ENCODE measurements around the gene MTARC2.

Gene MTARC2

DNA sequence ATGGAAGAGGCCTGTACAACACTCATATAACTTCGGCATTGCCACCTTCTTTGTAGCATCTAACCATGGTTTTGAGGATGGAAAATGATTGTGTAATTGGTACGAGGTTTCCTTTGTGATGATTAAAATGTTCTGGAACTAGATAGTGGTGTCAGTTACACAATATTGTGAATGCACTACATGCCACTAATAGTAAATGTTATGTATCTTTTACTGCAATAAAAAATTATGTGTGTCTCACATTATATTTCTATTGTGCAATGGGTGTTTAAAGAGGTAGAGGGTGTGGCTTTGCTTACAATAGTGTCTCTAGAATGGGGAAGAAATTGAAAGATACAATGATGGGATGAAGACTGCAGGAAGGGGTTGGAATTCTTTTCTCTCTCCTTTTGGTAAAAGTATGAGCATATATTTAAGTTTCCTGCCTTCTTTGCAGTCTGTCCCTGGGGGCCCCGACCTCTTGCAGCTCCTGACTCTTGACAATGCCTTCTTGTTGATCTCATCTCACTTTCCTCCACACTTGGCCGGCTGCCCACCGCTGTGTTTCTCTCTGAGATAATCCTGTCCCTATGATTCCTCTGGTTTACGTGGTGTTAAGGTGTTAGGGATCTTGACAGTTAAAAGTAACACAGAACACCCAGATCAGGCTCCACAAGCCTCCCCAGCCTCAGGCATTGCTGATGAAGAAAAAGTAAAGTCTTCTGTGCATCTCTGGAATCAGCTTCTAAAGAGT is 77.9 kb downstream of the MTARC2 start:
- H3K4me2 ChIP-seq (ENCODE audit: low read length): no peak overlapping the region
- H4K91ac ChIP-seq (ENCODE audit: low read depth, low read length): no peak overlapping the region
- H4K12ac ChIP-seq (ENCODE audit: low read depth, low read length): no peak overlapping the region
- no peak overlapping the region for H3K27ac ChIP-seq (ENCODE audit: low read depth, low read length)
- H3K23ac ChIP-seq (ENCODE audit: low read length): no peak overlapping the region
- no peak overlapping the region for H3K9ac ChIP-seq (ENCODE audit: low read length)
- no peak overlapping the region for H3K14ac ChIP-seq (ENCODE audit: low read length)
- H3K79me1 ChIP-seq (ENCODE audit: low read length): peaks cover 5% of the 10 kb centered on the region
- no peaks in the 10 kb centered on the region for H3K36me3 ChIP-seq (ENCODE audit: control insufficient read depth in 1 of 2, insufficient read depth in 2 of 2, low read length in 2 of 2)
- H3K4me1 ChIP-seq (ENCODE audit: control insufficient read depth in 1 of 2, insufficient read depth in 2 of 2, low read length in 2 of 2): peaks cover 6 to 18% of the 10 kb centered on the region in 2 experiments
- H2BK12ac ChIP-seq (ENCODE audit: low read length): no peak overlapping the region
- H2AFZ ChIP-seq (ENCODE audit: insufficient read depth, low read length, poor library complexity): no peak overlapping the region
- no peak overlapping the region for H4K8ac ChIP-seq (ENCODE audit: low read depth, low read length)
- H2BK120ac ChIP-seq (ENCODE audit: insufficient read depth, low read length, poor library complexity): no peak overlapping the region
- H3K79me2 ChIP-seq (ENCODE audit: control insufficient read depth, insufficient read depth, low read length, poor library complexity): no peaks in the 10 kb centered on the region
- H3K9me3 ChIP-seq (ENCODE audit: insufficient read depth, low read depth, low read length): no peaks in the 10 kb centered on the region
- H3K18ac ChIP-seq (ENCODE audit: low read length): no peak overlapping the region
- no peak for DNase-seq
- H2BK5ac ChIP-seq (ENCODE audit: low read depth, low read length, poor library complexity): no peak overlapping the region
- no peaks in the 10 kb centered on the region for H3K27me3 ChIP-seq (ENCODE audit: insufficient read depth, low read length)
- no peak overlapping the region for H3K4ac ChIP-seq (ENCODE audit: low read depth, low read length)
- H3K4me3 ChIP-seq (ENCODE audit: low read depth, low read length): no peak overlapping the region
- no peak overlapping the region for H2AK5ac ChIP-seq (ENCODE audit: low read length)
- WGBS (ENCODE audit: extremely low coverage, insufficient coverage, insufficient read length): no CpG with 5 or more reads among the region's 6 CpGs

DNA sequence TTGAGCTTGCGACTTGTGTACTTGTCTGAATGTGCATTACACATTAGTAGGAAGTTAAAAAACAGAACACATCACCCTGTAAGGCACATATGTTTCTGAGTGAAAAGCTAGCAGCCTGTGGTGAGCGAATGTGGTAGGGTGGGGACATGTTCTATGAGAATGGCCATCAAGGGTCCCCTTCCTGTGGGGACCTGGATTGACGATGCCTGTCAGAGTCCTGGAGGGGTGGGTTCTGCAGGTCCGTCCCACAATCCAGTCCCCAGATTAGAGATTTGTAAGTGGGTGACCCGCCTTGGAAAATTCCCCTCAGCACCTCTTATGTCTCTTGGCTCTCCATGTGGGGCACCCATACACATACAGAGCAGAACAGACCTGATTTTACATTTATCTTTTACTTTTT is 78.6 kb downstream of the MTARC2 start:
- H3K27ac ChIP-seq (ENCODE audit: low read depth, low read length): no peak overlapping the region
- H3K9ac ChIP-seq (ENCODE audit: low read length): no peak overlapping the region
- no peak overlapping the region for H3K4ac ChIP-seq (ENCODE audit: low read depth, low read length)
- no peak overlapping the region for H4K12ac ChIP-seq (ENCODE audit: low read depth, low read length)
- no peak overlapping the region for H2AFZ ChIP-seq (ENCODE audit: insufficient read depth, low read length, poor library complexity)
- H3K27me3 ChIP-seq (ENCODE audit: insufficient read depth, low read length): no peaks in the 10 kb centered on the region
- no peaks in the 10 kb centered on the region for H3K9me3 ChIP-seq (ENCODE audit: insufficient read depth, low read depth, low read length)
- peaks cover 6 to 18% of the 10 kb centered on the region in 2 experiments for H3K4me1 ChIP-seq (ENCODE audit: control insufficient read depth in 1 of 2, insufficient read depth in 2 of 2, low read length in 2 of 2)
- H2BK5ac ChIP-seq (ENCODE audit: low read depth, low read length, poor library complexity): no peak overlapping the region
- H3K23ac ChIP-seq (ENCODE audit: low read length): no peak overlapping the region
- H3K79me1 ChIP-seq (ENCODE audit: low read length): peaks cover 5% of the 10 kb centered on the region
- no peak overlapping the region for H4K8ac ChIP-seq (ENCODE audit: low read depth, low read length)
- WGBS (ENCODE audit: extremely low coverage, insufficient coverage, insufficient read length): no CpG with 5 or more reads among the region's 5 CpGs
- no peak overlapping the region for H2BK120ac ChIP-seq (ENCODE audit: insufficient read depth, low read length, poor library complexity)
- H3K18ac ChIP-seq (ENCODE audit: low read length): no peak overlapping the region
- no peak overlapping the region for H3K4me2 ChIP-seq (ENCODE audit: low read length)
- no peak overlapping the region for H3K4me3 ChIP-seq (ENCODE audit: low read depth, low read length)
- H4K91ac ChIP-seq (ENCODE audit: low read depth, low read length): no peak overlapping the region
- no peak overlapping the region for H3K14ac ChIP-seq (ENCODE audit: low read length)
- H3K79me2 ChIP-seq (ENCODE audit: control insufficient read depth, insufficient read depth, low read length, poor library complexity): no peaks in the 10 kb centered on the region
- no peak for DNase-seq
- no peak overlapping the region for H2AK5ac ChIP-seq (ENCODE audit: low read length)
- no peak overlapping the region for H2BK12ac ChIP-seq (ENCODE audit: low read length)
- H3K36me3 ChIP-seq (ENCODE audit: control insufficient read depth in 1 of 2, insufficient read depth in 2 of 2, low read length in 2 of 2): no peaks in the 10 kb centered on the region

DNA sequence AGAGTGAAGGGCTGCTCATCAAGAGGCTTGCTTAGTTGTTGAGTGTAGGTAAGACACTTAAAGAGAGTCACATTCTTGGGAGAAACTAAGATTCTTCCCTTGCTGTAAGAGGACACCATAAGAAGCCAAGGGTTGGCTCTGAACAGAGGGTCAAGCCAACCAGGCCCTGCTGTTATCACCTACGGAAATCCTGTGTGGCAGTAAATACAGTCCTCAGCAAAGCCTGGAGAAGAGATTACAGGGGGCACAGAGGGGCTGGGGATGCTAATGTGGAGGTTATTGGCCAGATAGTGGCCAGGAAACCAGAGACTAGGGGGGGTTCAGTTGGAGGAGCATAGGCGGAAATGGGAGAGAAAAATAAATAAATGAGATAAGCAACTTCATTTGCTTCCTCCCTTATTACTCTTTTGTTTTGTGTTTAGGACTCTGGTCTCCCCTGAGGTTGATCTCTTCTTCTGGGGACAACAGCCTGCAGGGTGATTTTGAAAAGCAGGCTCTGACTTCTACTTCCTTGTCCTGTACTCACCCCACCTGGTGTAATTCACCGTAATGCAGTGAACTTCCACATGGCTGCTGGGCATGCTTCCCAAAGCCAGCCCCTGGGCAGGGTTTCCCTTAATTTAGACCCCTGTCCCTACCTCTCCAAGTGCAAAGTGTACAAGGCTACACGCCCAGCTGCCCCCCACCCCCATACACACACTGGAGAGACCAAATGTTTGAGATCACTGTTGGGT is 79.5 kb downstream of the MTARC2 start:
- Histone ChIP-seq H3K4me1 (ENCODE audit: control insufficient read depth in 1 of 2, insufficient read depth in 2 of 2, low read length in 2 of 2) (peaks cover 6 to 18% of the 10 kb centered on the region in 2 experiments), H2BK5ac (ENCODE audit: low read depth, low read length, poor library complexity) (no peak overlapping the region), H3K27ac (ENCODE audit: low read depth, low read length) (no peak overlapping the region), H4K91ac (ENCODE audit: low read depth, low read length) (no peak overlapping the region), H2AFZ (ENCODE audit: insufficient read depth, low read length, poor library complexity) (no peak overlapping the region), H3K23ac (ENCODE audit: low read length) (no peak overlapping the region), H3K9me3 (ENCODE audit: insufficient read depth, low read depth, low read length) (no peaks in the 10 kb centered on the region), H2BK120ac (ENCODE audit: insufficient read depth, low read length, poor library complexity) (peak overlapping the region; percentile 14), H3K4me3 (ENCODE audit: low read depth, low read length) (no peak overlapping the region), H4K12ac (ENCODE audit: low read depth, low read length) (no peak overlapping the region), H3K9ac (ENCODE audit: low read length) (no peak overlapping the region), H4K8ac (ENCODE audit: low read depth, low read length) (no peak overlapping the region), H3K36me3 (ENCODE audit: control insufficient read depth in 1 of 2, insufficient read depth in 2 of 2, low read length in 2 of 2) (no peaks in the 10 kb centered on the region), H3K4me2 (ENCODE audit: low read length) (no peak overlapping the region), H3K27me3 (ENCODE audit: insufficient read depth, low read length) (no peaks in the 10 kb centered on the region), H2BK12ac (ENCODE audit: low read length) (no peak overlapping the region), H3K18ac (ENCODE audit: low read length) (no peak overlapping the region), H3K79me2 (ENCODE audit: control insufficient read depth, insufficient read depth, low read length, poor library complexity) (no peaks in the 10 kb centered on the region), H2AK5ac (ENCODE audit: low read length) (no peak overlapping the region), H3K79me1 (ENCODE audit: low read length) (peaks cover 5% of the 10 kb centered on the region), H3K4ac (ENCODE audit: low read depth, low read length) (no peak overlapping the region), H3K14ac (ENCODE audit: low read length) (no peak overlapping the region)
- no peak for DNase-seq
- no CpG with 5 or more reads among the region's 4 CpGs for WGBS (ENCODE audit: extremely low coverage, insufficient coverage, insufficient read length)

DNA sequence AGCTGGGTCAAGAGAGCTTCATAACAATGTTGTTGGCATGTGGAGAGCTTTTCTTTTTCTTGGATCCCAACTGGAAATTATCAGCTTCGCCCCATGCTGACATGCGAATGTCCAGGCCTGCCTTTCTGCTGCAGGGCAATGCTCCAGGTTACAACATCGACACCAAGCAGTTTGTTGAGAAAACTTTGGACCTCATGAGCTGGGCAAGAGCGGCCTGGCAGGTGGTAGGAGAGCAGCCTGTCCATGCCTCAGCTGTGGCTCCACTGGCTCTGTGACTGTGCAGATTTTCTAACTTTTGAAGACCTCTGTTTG is 80.0 kb downstream of the MTARC2 start:
- no peaks in the 10 kb centered on the region for H3K36me3 ChIP-seq (ENCODE audit: control insufficient read depth in 1 of 2, insufficient read depth in 2 of 2, low read length in 2 of 2)
- H3K4me2 ChIP-seq (ENCODE audit: low read length): no peak overlapping the region
- no peaks in the 10 kb centered on the region for H3K27me3 ChIP-seq (ENCODE audit: insufficient read depth, low read length)
- H2BK120ac ChIP-seq (ENCODE audit: insufficient read depth, low read length, poor library complexity): no peak overlapping the region
- H4K91ac ChIP-seq (ENCODE audit: low read depth, low read length): no peak overlapping the region
- peaks cover 6 to 15% of the 10 kb centered on the region in 2 experiments for H3K4me1 ChIP-seq (ENCODE audit: control insufficient read depth in 1 of 2, insufficient read depth in 2 of 2, low read length in 2 of 2)
- H3K18ac ChIP-seq (ENCODE audit: low read length): no peak overlapping the region
- H2AK5ac ChIP-seq (ENCODE audit: low read length): no peak overlapping the region
- no peak overlapping the region for H2AFZ ChIP-seq (ENCODE audit: insufficient read depth, low read length, poor library complexity)
- H3K79me2 ChIP-seq (ENCODE audit: control insufficient read depth, insufficient read depth, low read length, poor library complexity): no peaks in the 10 kb centered on the region
- H2BK5ac ChIP-seq (ENCODE audit: low read depth, low read length, poor library complexity): no peak overlapping the region
- H3K14ac ChIP-seq (ENCODE audit: low read length): no peak overlapping the region
- H3K4ac ChIP-seq (ENCODE audit: low read depth, low read length): no peak overlapping the region
- peaks cover 5% of the 10 kb centered on the region for H3K79me1 ChIP-seq (ENCODE audit: low read length)
- H3K9me3 ChIP-seq (ENCODE audit: insufficient read depth, low read depth, low read length): no peaks in the 10 kb centered on the region
- H2BK12ac ChIP-seq (ENCODE audit: low read length): no peak overlapping the region
- H3K23ac ChIP-seq (ENCODE audit: low read length): no peak overlapping the region
- H4K8ac ChIP-seq (ENCODE audit: low read depth, low read length): no peak overlapping the region
- WGBS (ENCODE audit: extremely low coverage, insufficient coverage, insufficient read length): no CpG with 5 or more reads among the region's 4 CpGs
- H4K12ac ChIP-seq (ENCODE audit: low read depth, low read length): no peak overlapping the region
- H3K4me3 ChIP-seq (ENCODE audit: low read depth, low read length): no peak overlapping the region
- DNase-seq: no peak
- H3K27ac ChIP-seq (ENCODE audit: low read depth, low read length): no peak overlapping the region
- no peak overlapping the region for H3K9ac ChIP-seq (ENCODE audit: low read length)

Measured in trophoblast cell (in vitro differentiated cells and primary cell).